ENCODE results near the gene STK4.

Gene STK4

GRCh38 chr20:44961870-44962267 lies 4.4 kb upstream of the STK4 start:
- Mint-ChIP-seq H3K4me1 (peaks cover 64% of the 10 kb centered on the region), H3K4me3 (no peak overlapping the region), H3K36me3 (peaks cover 50% of the 10 kb centered on the region), H3K9me3 (no peaks in the 10 kb centered on the region), H3K27ac (no peak overlapping the region)
- ATAC-seq (no peak), DNase-seq (ENCODE audit: low spot score in 2 of 2) (no peak)

GRCh38 chr20:44962483-44962882 lies 3.8 kb upstream of the STK4 start:
- no peak for DNase-seq (ENCODE audit: low spot score in 2 of 2)
- no peak for ATAC-seq
- Mint-ChIP-seq H3K27ac (no peak overlapping the region), H3K9me3 (no peaks in the 10 kb centered on the region), H3K36me3 (peaks cover 50% of the 10 kb centered on the region), H3K4me1 (peaks cover 64% of the 10 kb centered on the region), H3K4me3 (no peak overlapping the region)

- no peak for ATAC-seq
- Mint-ChIP-seq H3K4me1 (peaks cover 56% of the 10 kb centered on the region), H3K27ac (peak overlapping the region; percentile 63), H3K36me3 (peaks cover 50% of the 10 kb centered on the region), H3K4me3 (peak overlapping the region; percentile 21), H3K9me3 (no peaks in the 10 kb centered on the region)
- peak in 1 of 2 donors; percentile 53 for DNase-seq (ENCODE audit: low spot score in 2 of 2)
Observed at GRCh38 chr20:44963325-44964215, 2.7 kb upstream of the STK4 start.

GRCh38 chr20:44965651-44966029 lies 672 bp upstream of the STK4 start:
- Mint-ChIP-seq H3K27ac (peak overlapping the region; percentile 99), H3K4me3 (peak overlapping the region; percentile 100), H3K36me3 (peaks cover 45% of the 10 kb centered on the region), H3K4me1 (peaks cover 59% of the 10 kb centered on the region), H3K9me3 (no peaks in the 10 kb centered on the region)
- DNase-seq (ENCODE audit: low spot score in 2 of 2) = no peak
- ATAC-seq = no peak

- peak; percentile 42 for ATAC-seq
- peak in 1 of 2 donors; percentile 69 for DNase-seq (ENCODE audit: low spot score in 2 of 2)
Observed at GRCh38 chr20:44967207-44967807, 995 bp downstream of the STK4 start.

GRCh38 chr20:44969300-44969894 lies 3.1 kb downstream of the STK4 start:
- peaks cover 83% of the 10 kb centered on the region for H3K36me3 Mint-ChIP-seq
- H3K9me3 Mint-ChIP-seq = no peaks in the 10 kb centered on the region
- DNase-seq (ENCODE audit: low spot score in 2 of 2) = no peak
- H3K4me1 Mint-ChIP-seq = peaks cover 67% of the 10 kb centered on the region
- peak overlapping the region; percentile 99 for H3K27ac Mint-ChIP-seq
- peak; percentile 29 for ATAC-seq
- peak overlapping the region; percentile 100 for H3K4me3 Mint-ChIP-seq

More at GRCh38 chr20:44967207-44967807, 995 bp downstream of the STK4 start:
- Mint-ChIP-seq H3K4me3 (peak overlapping the region; percentile 100), H3K9me3 (no peaks in the 10 kb centered on the region), H3K4me1 (peaks cover 62% of the 10 kb centered on the region), H3K27ac (peak overlapping the region; percentile 99), H3K36me3 (peaks cover 62% of the 10 kb centered on the region)

- Mint-ChIP-seq H3K36me3 (peaks cover 92% of the 10 kb centered on the region), H3K9me3 (no peaks in the 10 kb centered on the region), H3K4me1 (peaks cover 71% of the 10 kb centered on the region), H3K4me3 (peak overlapping the region; percentile 100), H3K27ac (peak overlapping the region; percentile 99)
- no peak for DNase-seq (ENCODE audit: low spot score in 2 of 2)
- ATAC-seq = no peak
Observed at GRCh38 chr20:44970243-44970757, 4.0 kb downstream of the STK4 start.

- H3K4me3 Mint-ChIP-seq = peak overlapping the region; percentile 21
- no peak for ATAC-seq
- no peaks in the 10 kb centered on the region for H3K9me3 Mint-ChIP-seq
- H3K27ac Mint-ChIP-seq = peak overlapping the region; percentile 46
- peaks cover 94% of the 10 kb centered on the region for H3K36me3 Mint-ChIP-seq
- peaks cover 80% of the 10 kb centered on the region for H3K4me1 Mint-ChIP-seq
- peak in 1 of 2 donors; percentile 25 for DNase-seq (ENCODE audit: low spot score in 2 of 2)
Observed at GRCh38 chr20:44973053-44973452, 6.7 kb downstream of the STK4 start.

- peak overlapping the region; percentile 95 for H3K27ac Mint-ChIP-seq
- peaks cover 72% of the 10 kb centered on the region for H3K4me1 Mint-ChIP-seq
- DNase-seq (ENCODE audit: low spot score in 2 of 2) (peak in 1 of 2 donors; percentile 26), ATAC-seq (no peak)
- no peaks in the 10 kb centered on the region for H3K9me3 Mint-ChIP-seq
- no peak overlapping the region for H3K4me3 Mint-ChIP-seq
- peaks cover 100% of the 10 kb centered on the region for H3K36me3 Mint-ChIP-seq
Observed at GRCh38 chr20:44976698-44977097, 10.4 kb downstream of the STK4 start.

- Mint-ChIP-seq H3K4me1 (peaks cover 76% of the 10 kb centered on the region), H3K27ac (peak overlapping the region; percentile 95), H3K4me3 (peak overlapping the region; percentile 65), H3K9me3 (no peaks in the 10 kb centered on the region), H3K36me3 (peaks cover 100% of the 10 kb centered on the region)
- ATAC-seq = peak; percentile 91
- DNase-seq (ENCODE audit: low spot score in 2 of 2) = peak in 1 of 2 donors; percentile 73
Observed at GRCh38 chr20:44979090-44979621, 12.8 kb downstream of the STK4 start.

- no peak overlapping the region for H3K4me3 Mint-ChIP-seq
- DNase-seq (ENCODE audit: low spot score in 2 of 2) (no peak), ATAC-seq (peak; percentile 93)
- H3K9me3 Mint-ChIP-seq = no peaks in the 10 kb centered on the region
- peaks cover 66% of the 10 kb centered on the region for H3K4me1 Mint-ChIP-seq
- peak overlapping the region; percentile 95 for H3K27ac Mint-ChIP-seq
- H3K36me3 Mint-ChIP-seq = peaks cover 100% of the 10 kb centered on the region
Observed at GRCh38 chr20:44981736-44982406, 15.6 kb downstream of the STK4 start.

- no peak for ATAC-seq
- no peak for DNase-seq (ENCODE audit: low spot score in 2 of 2)
- no peak overlapping the region for H3K4me3 Mint-ChIP-seq
- peaks cover 53% of the 10 kb centered on the region for H3K4me1 Mint-ChIP-seq
- peaks cover 100% of the 10 kb centered on the region for H3K36me3 Mint-ChIP-seq
- peak overlapping the region; percentile 63 for H3K27ac Mint-ChIP-seq
- H3K9me3 Mint-ChIP-seq = no peaks in the 10 kb centered on the region
Observed at GRCh38 chr20:44983093-44983674, 16.9 kb downstream of the STK4 start.

GRCh38 chr20:44988631-44989171 lies 22.4 kb downstream of the STK4 start:
- Mint-ChIP-seq H3K27ac (peak overlapping the region; percentile 47), H3K36me3 (peaks cover 99% of the 10 kb centered on the region), H3K4me3 (no peak overlapping the region), H3K9me3 (no peaks in the 10 kb centered on the region), H3K4me1 (peaks cover 52% of the 10 kb centered on the region)
- DNase-seq (ENCODE audit: low spot score in 2 of 2) (no peak), ATAC-seq (no peak)

- peak in 1 of 2 donors; percentile 74 for DNase-seq (ENCODE audit: low spot score in 2 of 2)
- peak; percentile 97 for ATAC-seq
- Mint-ChIP-seq H3K4me3 (peak overlapping the region; percentile 72), H3K27ac (peak overlapping the region; percentile 90), H3K4me1 (peaks cover 53% of the 10 kb centered on the region), H3K36me3 (peaks cover 99% of the 10 kb centered on the region), H3K9me3 (no peaks in the 10 kb centered on the region)
Observed at GRCh38 chr20:44990425-44990824, 24.1 kb downstream of the STK4 start.

All from stimulated activated effector memory CD8-positive, alpha-beta T cell treated with anti-CD3 and anti-CD28 coated beads, Interleukin-12 subunit alpha, Interleukin-12 subunit beta, amount 100 ng/mL, for 72 hours (primary cell).